HUDEP-2 (cell line): ENCODE measurements around the gene PIK3R1.
"Not testable (repeated sequence)": the region's sequence is repeated elsewhere in the genome, so short reads cannot be mapped to it uniquely, and the experiment has no call there.

Source experiments
- DNase-seq, 76 experiments: peaks; one replicate each; lab custom pipeline; 2025; ENCODE audit not compliant: unreplicated experiment in 76 of 76; lab: John Stamatoyannopoulos, UW

The PIK3R1 gene

GRCh38 chr5:68225188-68225910, 9.8 kb downstream of the PIK3R1 start:
- no peak for DNase-seq

DNA sequence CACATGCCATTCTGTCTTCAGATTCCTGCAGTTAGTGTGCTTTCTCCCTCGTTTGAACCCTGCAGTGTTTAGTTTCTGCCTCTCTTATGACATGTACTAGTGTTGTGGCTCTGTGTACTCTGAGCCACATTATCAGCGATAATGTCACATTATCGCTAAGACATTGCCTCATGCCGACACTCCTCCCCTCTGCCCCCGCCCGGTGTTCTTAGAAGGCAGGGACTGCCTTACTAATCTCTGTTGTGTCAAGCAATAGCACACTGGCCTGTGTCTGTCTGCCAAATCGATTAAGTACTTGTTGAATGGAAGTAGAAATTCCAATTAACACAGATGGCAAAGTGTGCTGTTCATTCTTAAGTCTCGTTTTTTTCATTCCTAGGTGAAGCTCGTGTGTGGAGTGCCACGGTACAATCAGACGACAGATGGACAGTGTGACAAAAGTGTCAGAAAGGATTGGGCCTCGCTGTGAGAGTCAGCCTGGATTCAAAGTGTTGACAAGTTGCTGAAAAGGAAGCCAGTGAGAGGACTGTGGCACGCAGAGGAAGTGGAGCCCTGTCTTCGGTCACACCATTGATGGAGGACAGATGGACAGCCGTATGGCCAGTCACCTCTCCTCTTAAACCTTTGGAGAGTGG, 10.5 kb downstream of the PIK3R1 start:
- DNase-seq, result peak in 73 of 76 experiments; percentile 4 to 77 (median 55)

DNA sequence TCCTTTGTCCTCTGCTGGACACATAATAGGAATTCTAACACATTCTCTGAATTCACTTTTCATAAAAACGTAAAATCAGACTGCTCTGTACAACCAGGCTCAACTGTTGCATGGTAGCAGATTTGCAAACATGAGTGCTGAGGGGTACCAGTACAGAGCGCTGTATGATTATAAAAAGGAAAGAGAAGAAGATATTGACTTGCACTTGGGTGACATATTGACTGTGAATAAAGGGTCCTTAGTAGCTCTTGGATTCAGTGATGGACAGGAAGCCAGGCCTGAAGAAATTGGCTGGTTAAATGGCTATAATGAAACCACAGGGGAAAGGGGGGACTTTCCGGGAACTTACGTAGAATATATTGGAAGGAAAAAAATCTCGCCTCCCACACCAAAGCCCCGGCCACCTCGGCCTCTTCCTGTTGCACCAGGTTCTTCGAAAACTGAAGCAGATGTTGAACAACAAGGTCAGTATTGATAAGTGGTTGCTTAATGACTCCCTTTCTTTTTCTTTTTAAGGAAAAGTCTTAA, 11.1 kb downstream of the PIK3R1 start:
- no peak for DNase-seq

GRCh38 chr5:68227532-68228160, 12.1 kb downstream of the PIK3R1 start:
- DNase-seq, result peak in 1 of 76 experiments; percentile 7

- no peak for DNase-seq
Observed at GRCh38 chr5:68229416-68229815, 13.9 kb downstream of the PIK3R1 start.

- DNase-seq, result no peak
Observed at GRCh38 chr5:68230285-68230684, 14.7 kb downstream of the PIK3R1 start.

DNA sequence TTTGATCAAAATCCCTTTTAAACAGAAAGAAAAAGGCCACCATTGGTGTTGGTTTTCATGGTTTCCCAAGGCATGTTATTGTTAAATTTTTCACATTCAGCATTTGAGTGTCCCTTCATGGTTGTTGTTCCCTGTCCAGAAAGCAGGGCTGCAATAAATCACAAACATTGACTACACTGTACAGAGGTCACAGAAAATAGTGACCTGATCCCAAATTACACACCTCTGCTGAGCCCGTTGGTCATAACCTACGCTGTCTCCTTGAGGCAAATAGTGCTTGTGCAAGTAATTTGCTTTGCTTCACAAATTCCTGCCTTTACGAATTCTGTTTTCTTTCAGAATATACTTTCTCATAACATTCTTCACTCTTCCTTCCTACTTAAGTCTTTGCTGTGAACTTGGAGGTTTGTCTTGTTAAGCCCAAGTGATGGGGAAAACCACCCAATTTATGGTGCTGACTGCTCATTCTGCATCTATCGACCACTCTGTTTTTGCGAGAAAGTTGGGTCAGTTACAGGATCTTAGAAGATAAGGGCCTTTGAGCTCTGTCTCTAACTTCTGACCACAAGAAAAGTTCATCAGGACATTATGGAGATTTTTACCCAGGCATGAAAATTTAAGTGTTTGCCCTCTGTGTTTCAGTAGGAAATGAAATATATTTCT, 16.0 kb downstream of the PIK3R1 start:
- DNase-seq, result no peak

DNA sequence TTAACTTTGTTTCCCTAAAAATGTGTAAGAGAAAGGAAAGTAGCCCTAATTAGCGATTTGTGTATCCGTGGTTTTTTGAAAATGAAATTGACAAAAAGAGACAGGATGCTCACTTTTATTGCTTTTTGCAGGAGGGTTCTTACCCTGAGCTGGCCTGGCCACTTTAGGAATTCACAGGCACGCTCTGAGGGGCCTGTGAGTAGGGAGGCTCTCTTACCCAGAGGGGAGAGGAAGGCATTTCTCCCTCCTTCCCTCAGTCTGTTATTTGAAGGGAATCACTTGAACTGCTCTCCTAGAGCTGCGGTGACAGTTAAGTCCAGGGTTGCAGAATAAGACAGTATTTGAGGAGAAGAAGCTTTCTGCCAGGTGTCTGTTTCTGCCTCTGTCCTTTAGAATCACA, 16.7 kb downstream of the PIK3R1 start:
- no peak for DNase-seq

GRCh38 chr5:68233075-68233474, 17.5 kb downstream of the PIK3R1 start:
- DNase-seq, result no peak

- DNase-seq, result not testable (repeated sequence)
Observed at GRCh38 chr5:68235229-68235628, 19.7 kb downstream of the PIK3R1 start.

DNA sequence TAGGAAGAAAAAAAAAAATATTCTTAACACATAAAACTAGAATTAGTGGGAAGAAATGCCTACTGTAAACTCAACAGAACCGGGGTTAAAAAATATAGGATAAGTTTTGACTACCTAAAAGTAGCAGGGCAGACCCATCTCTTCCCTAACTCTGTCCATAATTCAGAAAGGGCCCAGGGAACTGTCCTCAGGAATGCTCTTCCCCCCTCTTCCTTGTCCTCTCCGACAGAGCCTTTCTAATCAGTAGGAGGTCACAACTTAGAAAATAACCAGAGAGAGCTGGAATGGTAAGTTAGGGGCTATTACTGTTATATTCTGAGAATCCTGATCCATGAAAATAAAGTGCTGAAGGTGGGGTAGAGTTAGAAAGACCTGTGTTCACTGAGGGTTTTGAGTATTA, 22.2 kb downstream of the PIK3R1 start:
- no peak for DNase-seq

- DNase-seq, result peak in 47 of 76 experiments; percentile 3 to 64 (median 29)
Observed at GRCh38 chr5:68239487-68239886, 23.9 kb downstream of the PIK3R1 start.

DNA sequence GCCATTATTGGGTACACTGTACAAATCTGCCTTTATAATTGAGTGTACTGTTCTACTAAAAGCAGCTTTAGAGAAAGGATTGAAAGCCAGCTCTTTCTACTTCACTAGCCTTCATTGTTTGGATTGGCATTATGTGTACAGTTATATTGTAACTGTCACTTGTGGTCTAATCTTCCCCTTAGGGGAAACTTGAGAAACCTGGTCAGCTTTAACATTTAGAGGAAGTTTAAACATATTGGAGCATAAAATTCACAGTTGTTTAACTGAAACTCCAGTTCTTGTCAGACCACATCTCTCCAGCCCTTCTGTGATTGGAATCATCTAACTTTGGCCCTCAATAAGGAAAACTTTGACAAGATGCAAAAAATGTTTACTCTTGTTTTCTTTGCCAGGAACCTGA, 24.6 kb downstream of the PIK3R1 start:
- no peak for DNase-seq

DNA sequence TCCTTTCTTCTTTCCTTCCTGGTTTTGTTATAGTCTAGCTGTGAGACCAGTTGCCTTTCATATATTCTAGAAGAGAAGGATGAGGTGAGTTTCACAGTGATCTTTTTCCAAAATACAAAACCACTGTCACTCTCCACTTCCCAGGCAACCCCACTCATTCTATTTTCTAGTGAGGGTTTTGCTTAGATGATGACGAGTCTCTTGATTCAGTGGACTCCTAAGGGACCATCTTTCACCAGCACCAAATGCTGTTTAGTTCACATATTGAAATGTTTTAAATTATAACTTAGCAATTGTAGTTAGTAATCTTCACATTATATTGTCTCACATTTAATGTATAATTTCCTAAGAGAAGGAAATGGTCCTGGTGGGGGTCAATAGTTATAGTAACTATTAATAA, 25.2 kb downstream of the PIK3R1 start:
- no peak for DNase-seq

GRCh38 chr5:68242743-68243142, 27.2 kb downstream of the PIK3R1 start:
- DNase-seq, result no peak

DNA sequence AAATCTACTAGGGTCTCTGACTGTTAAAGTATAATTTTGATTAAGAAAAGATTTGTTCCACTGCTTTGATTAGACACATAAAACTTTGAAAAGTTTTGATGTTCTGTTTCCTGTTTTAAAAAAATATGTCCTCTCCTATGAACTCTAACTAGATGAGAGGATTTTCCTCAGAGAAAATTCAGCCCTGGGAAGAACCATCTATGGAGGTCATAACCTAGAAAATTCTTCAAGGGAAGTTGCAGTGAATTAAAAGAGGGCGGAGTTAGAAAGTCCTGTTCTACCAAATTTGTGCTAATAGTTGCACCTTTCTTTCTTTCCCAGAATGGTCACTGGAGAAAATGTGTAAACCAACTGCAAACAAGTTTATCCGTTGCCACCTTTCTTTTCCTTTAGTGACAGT, 27.7 kb downstream of the PIK3R1 start:
- no peak for DNase-seq

DNA sequence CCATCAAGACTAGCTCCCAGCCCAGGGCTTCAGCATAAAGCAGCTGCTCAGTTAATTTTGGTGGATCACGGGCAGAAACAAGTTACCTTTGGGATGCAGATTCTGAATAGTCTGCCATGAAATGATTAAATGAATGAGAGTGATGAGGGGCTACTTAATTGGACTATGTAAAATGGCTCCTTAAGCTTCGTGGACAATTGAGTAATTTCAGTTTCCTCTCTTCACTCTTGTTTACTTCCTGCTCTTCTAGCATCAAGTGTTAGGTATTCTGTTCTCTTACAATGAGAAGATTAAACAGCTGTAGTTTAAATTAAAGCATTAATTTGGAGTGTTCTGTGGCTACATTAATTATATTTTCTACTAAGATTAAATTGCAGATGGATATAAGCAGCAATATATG, 28.1 kb downstream of the PIK3R1 start:
- DNase-seq, result no peak

GRCh38 chr5:68245319-68245718, 29.8 kb downstream of the PIK3R1 start:
- no peak for DNase-seq

DNA sequence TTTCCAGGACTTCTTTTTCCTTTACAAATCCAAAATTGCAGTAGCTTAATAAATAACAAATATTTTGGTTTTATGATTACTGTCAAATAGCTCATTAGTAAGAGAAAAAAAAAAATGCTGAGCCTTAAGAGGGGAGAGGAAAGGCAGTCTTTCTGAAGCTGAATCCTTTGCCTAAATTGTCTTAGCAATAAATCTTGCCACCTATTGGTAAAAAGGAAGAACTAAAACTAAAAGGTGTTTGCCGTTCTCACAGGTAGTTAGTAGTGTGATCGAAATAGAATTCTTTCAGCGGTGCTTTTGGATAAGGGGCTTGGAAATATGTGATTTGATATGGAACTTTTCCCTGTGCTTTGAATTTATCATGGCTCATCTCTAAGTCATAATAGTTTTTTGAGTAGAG, 31.2 kb downstream of the PIK3R1 start:
- no peak for DNase-seq

DNA sequence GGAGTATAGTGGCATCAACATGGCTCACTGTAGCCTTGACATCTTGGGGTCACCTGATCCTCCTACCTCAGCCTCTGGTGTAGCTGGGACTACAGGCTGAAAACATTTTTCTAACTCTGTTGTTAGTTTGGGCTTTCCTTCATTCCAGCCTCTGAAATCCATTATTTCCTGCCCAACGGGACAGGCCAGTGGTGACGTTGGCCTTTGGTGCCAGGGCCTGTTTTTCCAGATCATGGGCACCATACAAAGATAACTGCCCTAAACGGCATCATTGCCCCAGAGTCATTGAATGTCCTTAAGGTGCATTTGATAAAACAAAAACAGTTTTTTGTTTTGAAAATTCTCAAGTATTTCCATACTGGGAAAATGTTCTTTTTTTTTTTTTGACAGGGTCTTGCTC, 32.1 kb downstream of the PIK3R1 start:
- no peak for DNase-seq

- no peak for DNase-seq
Observed at GRCh38 chr5:68248896-68249295, 33.3 kb downstream of the PIK3R1 start.
